Measurements from ENCODE around the gene SYNGR1. TPM values are rescaled to one million over a fixed set of nuclear protein-coding genes. Genes with fewer than 3 reads are reported as not detected.

Gene SYNGR1
- total and polyA plus RNA-seq, 2 of the 8 experiments (the other 6 are each of a cell fraction or from before 2014, with no cell fraction given) = 32.5 to 84.7 TPM

- no peak for TF ChIP-seq CBX5 (IDR thresholded peaks at IDR 0.05; ENCODE audit: low read depth, low read length)
- TF ChIP-seq YY1 (IDR thresholded peaks at IDR 0.05; ENCODE audit: low read depth, low read length) = no peak
Measured at GRCh38 chr22:39344046-39344390, 5.8 kb upstream of the SYNGR1 start (continued).
